ENCODE data around the gene SAE1. TPM values are rescaled to one million over a fixed set of nuclear protein-coding genes. Genes with fewer than 3 reads are reported as not detected.
A peak's percentile ranks its signal among the peaks of the same experiment; 100 is the strongest.

Gene SAE1
- total and polyA plus RNA-seq, 12 donors = 11.9 to 60.2 (median 45.5) TPM

GRCh38 chr19:47186446-47187334, 56.1 kb downstream of the SAE1 start:
- H3K4me3 ChIP-seq = no peak overlapping the region
- H3K9me3 ChIP-seq = no peaks in the 10 kb centered on the region
- no peak for DNase-seq
- no peak for ATAC-seq
- peaks cover 7 to 48% (median 37%) of the 10 kb centered on the region in 9 donors for H3K4me1 ChIP-seq
- 79 to 82% methylated on average over 17 of the region's 17 CpGs for WGBS, 2 donors
- H3K27ac ChIP-seq = peak overlapping the region in 1 of 10 donors; percentile 56
- H3K36me3 ChIP-seq = peaks cover 0 to 60% (median 0%) of the 10 kb centered on the region in 9 donors
- no peaks in the 10 kb centered on the region for H3K27me3 ChIP-seq
- intact Hi-C loops (cut with DNase I) = no loop called here
- TF ChIP-seq, protein P1, sequence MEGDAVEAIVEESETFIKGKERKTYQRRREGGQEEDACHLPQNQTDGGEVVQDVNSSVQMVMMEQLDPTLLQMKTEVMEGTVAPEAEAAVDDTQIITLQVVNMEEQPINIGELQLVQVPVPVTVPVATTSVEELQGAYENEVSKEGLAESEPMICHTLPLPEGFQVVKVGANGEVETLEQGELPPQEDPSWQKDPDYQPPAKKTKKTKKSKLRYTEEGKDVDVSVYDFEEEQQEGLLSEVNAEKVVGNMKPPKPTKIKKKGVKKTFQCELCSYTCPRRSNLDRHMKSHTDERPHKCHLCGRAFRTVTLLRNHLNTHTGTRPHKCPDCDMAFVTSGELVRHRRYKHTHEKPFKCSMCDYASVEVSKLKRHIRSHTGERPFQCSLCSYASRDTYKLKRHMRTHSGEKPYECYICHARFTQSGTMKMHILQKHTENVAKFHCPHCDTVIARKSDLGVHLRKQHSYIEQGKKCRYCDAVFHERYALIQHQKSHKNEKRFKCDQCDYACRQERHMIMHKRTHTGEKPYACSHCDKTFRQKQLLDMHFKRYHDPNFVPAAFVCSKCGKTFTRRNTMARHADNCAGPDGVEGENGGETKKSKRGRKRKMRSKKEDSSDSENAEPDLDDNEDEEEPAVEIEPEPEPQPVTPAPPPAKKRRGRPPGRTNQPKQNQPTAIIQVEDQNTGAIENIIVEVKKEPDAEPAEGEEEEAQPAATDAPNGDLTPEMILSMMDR (IDR thresholded peaks at IDR 0.05) = no peak

- Histone ChIP-seq H3K36me3 (peaks cover 0 to 61% (median 0%) of the 10 kb centered on the region in 9 donors), H3K27me3 (no peaks in the 10 kb centered on the region), H3K9me3 (no peaks in the 10 kb centered on the region), H3K4me1 (peaks cover 7 to 44% (median 37%) of the 10 kb centered on the region in 9 donors), H3K27ac (peak overlapping the region in 1 of 10 donors; percentile 56), H3K4me3 (no peak overlapping the region)
- WGBS, 2 donors = 73 to 94% methylated on average over 2 of the region's 2 CpGs
- intact Hi-C loops (cut with DNase I) = no loop called here
- ATAC-seq = no peak
- TF ChIP-seq, protein P1 (IDR thresholded peaks at IDR 0.05) = no peak
- DNase-seq = no peak
Measured at GRCh38 chr19:47187335-47187655, 56.7 kb downstream of the SAE1 start.

- Histone ChIP-seq H3K4me1 (peaks cover 7 to 41% (median 34%) of the 10 kb centered on the region in 9 donors), H3K9me3 (no peaks in the 10 kb centered on the region), H3K27me3 (no peaks in the 10 kb centered on the region), H3K36me3 (peaks cover 0 to 56% (median 0%) of the 10 kb centered on the region in 9 donors), H3K4me3 (no peak overlapping the region), H3K27ac (peak overlapping the region in 1 of 10 donors; percentile 56)
- DNase-seq (no peak), ATAC-seq (no peak)
- intact Hi-C loops (cut with DNase I) = no loop called here
- TF ChIP-seq, protein P1 (IDR thresholded peaks at IDR 0.05) = no peak
- 94 to 96% methylated on average over 6 of the region's 6 CpGs for WGBS, 2 donors
Measured at GRCh38 chr19:47187797-47188196, 57.2 kb downstream of the SAE1 start.

DNA sequence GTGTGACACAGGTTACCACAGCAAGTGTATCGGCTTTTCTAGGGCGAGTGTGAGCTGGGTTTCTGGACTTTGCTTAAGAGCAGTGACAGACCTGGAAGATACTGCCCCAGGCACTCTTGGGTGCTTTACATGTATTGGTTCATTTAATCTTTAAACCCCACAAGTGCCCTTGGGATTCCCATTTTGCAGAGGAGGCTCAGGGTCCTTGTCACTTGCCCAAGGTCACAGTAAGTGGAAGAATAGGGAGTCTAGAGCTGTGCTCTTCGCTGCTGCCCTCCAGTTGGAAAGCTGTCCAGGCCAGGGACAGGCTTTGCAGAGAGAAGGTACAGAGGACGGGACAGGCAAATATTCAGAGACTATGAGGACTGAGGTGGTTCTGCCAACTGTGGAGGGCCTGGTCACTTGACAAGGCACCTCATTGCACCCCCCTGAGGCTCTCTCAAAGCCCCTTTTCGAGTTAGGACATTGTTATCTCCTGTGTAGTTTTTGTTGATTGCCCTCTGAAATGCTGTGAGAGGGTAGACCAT, 57.9 kb downstream of the SAE1 start:
- DNase-seq (no peak), ATAC-seq (no peak)
- no peaks in the 10 kb centered on the region for H3K9me3 ChIP-seq
- H3K27me3 ChIP-seq = no peaks in the 10 kb centered on the region
- peaks cover 0 to 49% (median 0%) of the 10 kb centered on the region in 9 donors for H3K36me3 ChIP-seq
- 92 to 93% methylated on average over 5 of the region's 5 CpGs for WGBS, 2 donors
- peak overlapping the region in 2 of 10 donors; percentile 20 to 82 for H3K27ac ChIP-seq
- intact Hi-C loops (cut with DNase I) = no loop called here
- TF ChIP-seq, protein P1 (IDR thresholded peaks at IDR 0.05) = no peak
- no peak overlapping the region for H3K4me3 ChIP-seq
- H3K4me1 ChIP-seq = peaks cover 7 to 33% (median 27%) of the 10 kb centered on the region in 9 donors

All from heart right ventricle (tissue), 16 donors.